NCI-H1417 (cell line): ENCODE results near the gene MAPRE2.

Experiments
- DNase-seq, 3 experiments: peaks; one replicate each; lab custom pipeline; 2025; lab: John Stamatoyannopoulos, UW

MAPRE2 gene

GRCh38 chr18:35038029-35038428 lies 3.2 kb upstream of the MAPRE2 start:
- no peak for DNase-seq

GRCh38 chr18:35038881-35039491 lies 2.2 kb upstream of the MAPRE2 start:
- DNase-seq: no peak

- DNase-seq: no peak
Measured at GRCh38 chr18:35040638-35040987, 600 bp upstream of the MAPRE2 start.

GRCh38 chr18:35041815-35042387 lies 688 bp downstream of the MAPRE2 start:
- DNase-seq: peak; percentile 29 to 88 (median 85)

GRCh38 chr18:35042389-35043071 lies 1.3 kb downstream of the MAPRE2 start:
- no peak for DNase-seq

GRCh38 chr18:35043207-35043606 lies 2.0 kb downstream of the MAPRE2 start:
- DNase-seq: no peak

GRCh38 chr18:35045121-35045520 lies 3.9 kb downstream of the MAPRE2 start:
- peak; percentile 35 to 78 (median 38) for DNase-seq

GRCh38 chr18:35045806-35046205 lies 4.6 kb downstream of the MAPRE2 start:
- no peak for DNase-seq

GRCh38 chr18:35047697-35048292 lies 6.6 kb downstream of the MAPRE2 start:
- no peak for DNase-seq

GRCh38 chr18:35049111-35050027 lies 8.2 kb downstream of the MAPRE2 start:
- DNase-seq: no peak

- DNase-seq: peak in 1 of 3 experiments; percentile 49
Measured at GRCh38 chr18:35050028-35050546, 8.9 kb downstream of the MAPRE2 start.

- DNase-seq: peak in 2 of 3 experiments; percentile 27 to 58
Measured at GRCh38 chr18:35050705-35051195, 9.5 kb downstream of the MAPRE2 start.

GRCh38 chr18:35051641-35052377 lies 10.6 kb downstream of the MAPRE2 start:
- no peak for DNase-seq

- DNase-seq: no peak
Measured at GRCh38 chr18:35054401-35054800, 13.2 kb downstream of the MAPRE2 start.

GRCh38 chr18:35055105-35055504 lies 13.9 kb downstream of the MAPRE2 start:
- DNase-seq: no peak

- DNase-seq: no peak
Measured at GRCh38 chr18:35055726-35056125, 14.5 kb downstream of the MAPRE2 start.

- peak in 1 of 3 experiments; percentile 40 for DNase-seq
Measured at GRCh38 chr18:35059280-35059927, 18.2 kb downstream of the MAPRE2 start.

GRCh38 chr18:35060122-35060815 lies 19.1 kb downstream of the MAPRE2 start:
- no peak for DNase-seq

GRCh38 chr18:35061336-35061735 lies 20.1 kb downstream of the MAPRE2 start:
- no peak for DNase-seq

GRCh38 chr18:35061804-35062203 lies 20.6 kb downstream of the MAPRE2 start:
- no peak for DNase-seq
